GM18505 (cell line): ENCODE data around the gene NIFK.
A peak's percentile ranks its signal among the peaks of the same experiment; 100 is the strongest.

Source experiments
- ATAC-seq: cut with Tn5 transposase; IDR thresholded peaks from one replicate; pipeline ENCODE4 v1.9.1; 2021; ENCODE audit not compliant: unreplicated experiment
- POLR2A ChIP-seq: IDR thresholded peaks from 4 replicates; pipeline ENCODE4 v1.6.1; 2011; ENCODE audit warnings: borderline replicate concordance; ENCODE audit not compliant: insufficient read depth, insufficient read length; ENCODE audit errors: extremely low read depth

Gene NIFK

DNA sequence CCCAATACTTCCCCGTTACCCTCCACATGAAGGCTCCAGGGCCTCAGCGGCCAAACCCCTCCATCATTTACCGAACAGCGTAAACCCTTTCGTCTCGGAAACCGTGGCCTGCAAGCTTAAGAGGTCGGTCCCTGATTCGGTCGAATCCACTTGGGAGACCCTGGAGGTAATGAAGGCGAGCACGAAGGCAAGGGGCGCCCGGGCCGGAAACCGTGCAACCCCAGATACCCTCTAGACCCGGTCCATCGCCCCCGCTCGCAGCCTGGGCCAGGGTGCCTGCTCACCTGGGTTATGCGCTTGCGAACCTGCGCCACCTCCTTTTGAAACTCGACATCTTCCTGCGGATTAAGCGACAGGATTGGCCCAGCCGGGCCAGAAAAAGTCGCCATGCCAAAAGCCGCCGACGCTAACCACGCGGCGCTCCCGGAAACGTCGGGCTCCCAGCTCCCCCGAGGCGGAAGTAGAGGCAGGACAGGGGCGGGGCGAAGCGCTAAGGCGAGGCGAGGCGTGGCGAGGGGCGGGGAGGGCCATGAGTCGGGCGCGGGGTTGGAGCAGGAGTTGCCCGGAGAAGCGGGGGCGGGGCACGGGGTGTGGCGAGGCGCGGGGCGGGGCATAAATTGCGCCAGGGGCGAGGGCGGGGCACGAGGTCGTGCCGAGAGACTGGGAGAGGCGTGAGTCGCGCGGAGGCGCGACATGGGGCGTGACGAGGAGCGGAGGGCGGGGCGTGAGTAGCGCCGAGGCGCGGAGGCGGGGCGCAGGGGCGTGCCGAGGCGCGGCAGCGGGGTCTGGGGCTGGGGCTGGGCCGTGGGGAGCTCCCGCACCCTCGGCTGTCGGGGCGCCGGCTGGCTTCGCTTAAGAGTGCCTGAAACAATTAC lies at the start of gene NIFK:
TSS of gene NIFK (minus strand) at position 414 of the 875 bp plus-strand sequence. CDS start at position 389, 25 bp downstream.
- peak; percentile 81 for TF ChIP-seq POLR2A
- ATAC-seq = peak; percentile 94

- ATAC-seq = no peak
- no peak for TF ChIP-seq POLR2A
These were observed 46.5 kb upstream of the NIFK start for GRCh38 chr2:121783180-121783579.

- no peak for TF ChIP-seq POLR2A
- ATAC-seq = no peak
These were observed 42.2 kb upstream of the NIFK start for GRCh38 chr2:121778741-121779487.

GRCh38 chr2:121777699-121778058 lies 41.0 kb upstream of the NIFK start:
- no peak for ATAC-seq
- no peak for TF ChIP-seq POLR2A

GRCh38 chr2:121776885-121777698 lies 40.4 kb upstream of the NIFK start:
- no peak for TF ChIP-seq POLR2A
- ATAC-seq = no peak

- no peak for ATAC-seq
- TF ChIP-seq POLR2A = no peak
These were observed 39.7 kb upstream of the NIFK start for GRCh38 chr2:121776361-121776760.

DNA sequence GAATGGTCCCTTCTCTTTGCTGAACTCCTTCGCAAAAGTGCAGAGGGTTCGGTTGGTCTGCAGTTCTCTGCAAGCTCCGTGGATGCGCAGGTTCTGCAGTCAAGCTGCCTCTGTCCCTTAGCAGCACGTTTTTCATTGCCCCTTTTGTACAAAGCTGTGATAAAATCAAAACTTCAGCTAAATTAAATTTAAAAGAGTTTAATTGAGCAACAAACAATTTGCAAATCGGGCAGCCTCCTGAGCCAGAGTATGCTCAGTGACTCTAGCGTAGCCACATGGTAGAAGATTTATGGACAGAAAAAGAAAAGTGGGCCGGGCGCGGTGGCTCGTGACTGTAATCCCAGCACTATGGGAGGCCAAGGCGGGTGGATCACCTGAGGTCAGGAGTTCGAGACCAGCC lies 37.6 kb upstream of the NIFK start:
- TF ChIP-seq POLR2A = no peak
- no peak for ATAC-seq

DNA sequence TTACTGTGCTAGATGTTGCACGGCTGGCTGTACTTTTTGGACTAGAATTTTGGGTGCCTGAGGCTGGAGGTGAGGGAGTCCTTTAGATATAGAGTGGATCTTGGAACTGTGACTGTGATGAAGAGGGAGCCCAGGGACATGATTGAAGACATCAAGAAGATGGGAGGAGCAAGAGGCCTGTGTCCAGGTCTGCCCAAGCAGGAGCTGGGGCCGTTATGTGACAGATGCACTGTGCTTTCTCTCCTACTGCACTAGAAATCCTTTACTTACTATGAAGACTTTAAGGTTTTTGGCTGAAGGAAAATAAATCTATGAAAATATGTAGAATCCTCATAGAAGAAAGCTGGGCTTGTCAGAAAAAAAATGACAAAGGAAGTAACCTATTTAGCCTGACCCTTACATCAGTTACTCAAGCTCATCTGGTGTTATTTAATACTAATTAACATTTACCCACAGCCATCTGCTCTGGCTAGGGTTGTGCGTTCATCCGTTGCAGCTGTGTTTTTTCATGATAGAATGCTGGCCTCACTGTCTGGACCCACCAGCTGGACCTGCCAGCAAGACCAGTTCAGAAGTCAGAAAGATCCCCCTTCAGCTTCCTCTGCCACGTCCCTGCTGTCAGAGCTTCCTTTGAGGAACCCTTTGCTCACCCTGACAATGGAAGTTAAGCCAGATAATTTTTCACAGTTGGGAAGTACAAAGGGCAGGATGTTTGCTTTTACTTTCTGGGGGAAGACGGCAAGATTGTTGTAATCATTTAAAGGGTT lies 35.5 kb upstream of the NIFK start:
- no peak for ATAC-seq
- no peak for TF ChIP-seq POLR2A

- TF ChIP-seq POLR2A = no peak
- ATAC-seq = no peak
These were observed 31.6 kb upstream of the NIFK start for GRCh38 chr2:121768143-121768755.

GRCh38 chr2:121766624-121767023 lies 29.9 kb upstream of the NIFK start:
- TF ChIP-seq POLR2A = no peak
- ATAC-seq = no peak

- TF ChIP-seq POLR2A = no peak
- no peak for ATAC-seq
These were observed 28.1 kb upstream of the NIFK start for GRCh38 chr2:121764681-121765228.
